ENCODE results near the gene NOBOX.
A peak's percentile ranks its signal among the peaks of the same experiment; 100 is the strongest.

NOBOX gene

GRCh38 chr7:144397086-144397485, 6.4 kb downstream of the NOBOX start:
- DNase-seq (ENCODE audit: low spot score) = no peak

GRCh38 chr7:144391823-144392255, 11.7 kb downstream of the NOBOX start:
- TF ChIP-seq CTCF (IDR thresholded peaks at IDR 0.05) = peak; percentile 58
- no peak for DNase-seq (ENCODE audit: low spot score)
- Histone ChIP-seq H3K4me3 (peak overlapping the region; percentile 32), H3K27ac (no peak overlapping the region)

More at GRCh38 chr7:144397086-144397485, 6.4 kb downstream of the NOBOX start:
- H3K27ac ChIP-seq = no peak overlapping the region
- H3K4me3 ChIP-seq = no peak overlapping the region
- TF ChIP-seq CTCF (IDR thresholded peaks at IDR 0.05) = no peak

- Histone ChIP-seq H3K27ac (no peak overlapping the region), H3K4me3 (no peak overlapping the region)
- no peak for TF ChIP-seq CTCF (IDR thresholded peaks at IDR 0.05)
- no peak for DNase-seq (ENCODE audit: low spot score)
These were observed 12.5 kb downstream of the NOBOX start for GRCh38 chr7:144391014-144391413.

- no peak for DNase-seq (ENCODE audit: low spot score)
- TF ChIP-seq CTCF (IDR thresholded peaks at IDR 0.05) = no peak
- no peak overlapping the region for H3K4me3 ChIP-seq
- H3K27ac ChIP-seq = no peak overlapping the region
These were observed 13.0 kb downstream of the NOBOX start for GRCh38 chr7:144390481-144390880.

- no peak overlapping the region for H3K27ac ChIP-seq
- TF ChIP-seq CTCF (IDR thresholded peaks at IDR 0.05) = no peak
- DNase-seq (ENCODE audit: low spot score) = peak; percentile 19
- no peak overlapping the region for H3K4me3 ChIP-seq
These were observed 14.5 kb downstream of the NOBOX start for GRCh38 chr7:144388950-144389349.

GRCh38 chr7:144386741-144387140, 16.8 kb downstream of the NOBOX start:
- H3K4me3 ChIP-seq = no peak overlapping the region
- TF ChIP-seq CTCF (IDR thresholded peaks at IDR 0.05) = no peak
- DNase-seq (ENCODE audit: low spot score) = peak; percentile 12
- H3K27ac ChIP-seq = no peak overlapping the region

GRCh38 chr7:144384555-144385245, 18.8 kb downstream of the NOBOX start:
- no peak for TF ChIP-seq CTCF (IDR thresholded peaks at IDR 0.05)
- no peak overlapping the region for H3K4me3 ChIP-seq
- H3K27ac ChIP-seq = no peak overlapping the region
- DNase-seq (ENCODE audit: low spot score) = peak; percentile 31

All from coronary artery (tissue), 2 donors.